ENCODE results near the gene EXOC3L4. TPM values are rescaled to one million over a fixed set of nuclear protein-coding genes. Genes with fewer than 3 reads are reported as not detected.
"Not testable (repeated sequence)": the region's sequence is repeated elsewhere in the genome, so short reads cannot be mapped to it uniquely, and the experiment has no call there.

EXOC3L4 gene
- total RNA-seq, 2 donors from 2014 or later: 0.91 to 0.92 TPM

GRCh38 chr14:103136388-103137271 is 42.1 kb downstream of the EXOC3L4 start:
- intact Hi-C loops (cut with DNase I): no loop called here
- DNase-seq (peak; percentile 69), ATAC-seq (peak in 1 of 2 donors; percentile 12)

DNA sequence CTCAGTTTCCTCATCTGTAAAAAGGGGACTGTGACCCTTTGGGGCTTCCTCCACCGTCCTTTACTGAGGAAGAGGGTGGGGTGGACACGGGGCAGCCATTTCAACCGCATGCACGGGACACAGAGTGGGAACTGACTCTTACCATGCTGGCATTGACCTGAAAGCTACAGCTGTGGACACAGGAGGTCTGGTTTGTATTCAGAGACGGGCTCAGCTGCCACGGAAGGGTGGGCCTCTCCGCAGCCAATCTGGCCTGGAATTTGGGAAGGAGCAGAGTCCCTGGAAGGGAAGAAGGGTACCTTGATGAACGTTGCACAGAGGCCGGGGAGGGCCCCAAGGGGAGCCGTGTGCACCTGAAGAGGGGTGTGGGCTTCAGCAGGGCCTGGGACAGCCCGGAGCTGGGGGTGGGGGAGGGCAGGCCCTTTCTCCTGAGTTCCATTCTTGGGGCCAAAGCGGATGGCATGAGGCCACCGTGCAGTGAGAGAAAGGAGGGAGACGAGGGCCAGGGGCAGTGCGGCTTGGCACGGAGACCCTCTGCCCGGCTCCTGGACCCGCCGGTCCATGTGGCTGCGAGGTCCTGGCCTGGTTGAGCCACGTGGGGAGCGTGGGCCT is 43.3 kb downstream of the EXOC3L4 start:
- DNase-seq (no peak), ATAC-seq (peak; percentile 4 to 12)
- intact Hi-C loops (cut with DNase I): no loop called here

- ATAC-seq (peak; percentile 41 to 59), DNase-seq (no peak)
- intact Hi-C loops (cut with DNase I): no loop called here
These were observed 44.0 kb downstream of the EXOC3L4 start for GRCh38 chr14:103138301-103139131.

DNA sequence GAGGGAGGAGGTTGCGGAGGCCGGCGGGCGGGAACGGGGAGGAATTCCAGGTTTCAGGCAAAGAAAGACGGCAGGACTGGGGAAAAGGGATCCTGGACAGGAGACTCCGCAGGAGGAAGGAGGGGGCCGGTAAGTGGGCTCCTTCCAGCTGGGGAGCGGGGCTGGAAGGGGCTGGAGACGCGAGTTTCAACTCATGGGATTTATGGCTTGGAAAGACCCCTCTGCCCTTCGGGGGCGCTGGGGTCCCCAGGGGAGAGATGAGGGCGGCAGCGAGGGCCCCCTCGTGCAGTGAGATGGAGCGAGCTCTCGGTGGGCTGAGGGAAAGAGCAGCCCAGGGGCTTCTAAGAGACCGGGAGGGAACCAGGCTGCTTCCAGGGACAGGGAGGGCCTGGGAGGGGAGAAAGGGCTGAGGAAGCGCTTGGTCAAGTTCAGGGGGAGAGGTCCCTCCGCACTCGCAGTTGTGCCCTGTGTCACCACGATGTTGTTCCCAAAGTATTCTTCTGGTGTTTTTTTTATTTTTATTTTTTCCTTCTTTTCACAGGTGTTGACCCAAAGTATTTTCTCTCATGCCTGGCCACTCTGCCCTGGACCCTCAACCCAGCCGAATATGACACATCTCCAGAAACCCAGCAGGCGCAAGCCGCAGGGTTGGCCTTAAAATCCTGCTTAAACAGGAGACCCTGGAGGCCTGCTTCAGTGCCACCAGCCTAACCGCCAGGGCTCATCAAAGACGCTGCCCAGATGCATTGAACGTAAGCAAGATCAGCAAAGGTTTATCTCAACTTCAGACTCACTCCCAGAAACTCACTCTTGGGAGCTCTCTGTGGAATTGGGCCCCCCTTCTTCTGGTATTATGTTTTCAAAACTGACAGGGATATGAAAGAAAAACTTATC is 44.9 kb downstream of the EXOC3L4 start:
- intact Hi-C loops (cut with DNase I): no loop called here
- no peak for ATAC-seq
- DNase-seq: no peak

- no peak for DNase-seq
- no peak for ATAC-seq
- intact Hi-C loops (cut with DNase I): no loop called here
These were observed 46.0 kb downstream of the EXOC3L4 start for GRCh38 chr14:103140316-103141109.

GRCh38 chr14:103141117-103141796 is 46.7 kb downstream of the EXOC3L4 start:
- no peak for DNase-seq
- intact Hi-C loops (cut with DNase I): no loop called here

DNA sequence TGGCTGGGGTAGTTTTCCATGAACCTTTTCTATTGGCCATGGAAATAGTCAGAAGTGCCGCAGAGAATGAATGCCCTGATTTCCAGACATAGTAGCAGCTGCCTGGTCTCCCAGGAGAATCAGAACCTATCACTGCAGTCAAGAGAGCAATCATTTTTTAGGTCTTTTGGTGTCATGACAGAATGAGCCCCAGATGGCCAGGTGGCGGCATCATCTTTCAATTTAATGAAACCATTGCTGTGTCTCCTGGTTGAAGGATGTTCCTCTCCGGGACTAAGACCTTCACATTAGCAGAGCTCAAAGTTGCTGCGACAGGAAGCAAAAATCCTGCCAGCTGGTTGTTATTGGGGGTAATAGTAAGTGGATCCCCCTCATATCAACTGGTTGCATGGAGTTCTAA is 47.5 kb downstream of the EXOC3L4 start:
- ATAC-seq (no peak), DNase-seq (no peak)
- intact Hi-C loops (cut with DNase I): no loop called here

More at GRCh38 chr14:103141117-103141796, 46.7 kb downstream of the EXOC3L4 start:
- ATAC-seq: no peak

DNA sequence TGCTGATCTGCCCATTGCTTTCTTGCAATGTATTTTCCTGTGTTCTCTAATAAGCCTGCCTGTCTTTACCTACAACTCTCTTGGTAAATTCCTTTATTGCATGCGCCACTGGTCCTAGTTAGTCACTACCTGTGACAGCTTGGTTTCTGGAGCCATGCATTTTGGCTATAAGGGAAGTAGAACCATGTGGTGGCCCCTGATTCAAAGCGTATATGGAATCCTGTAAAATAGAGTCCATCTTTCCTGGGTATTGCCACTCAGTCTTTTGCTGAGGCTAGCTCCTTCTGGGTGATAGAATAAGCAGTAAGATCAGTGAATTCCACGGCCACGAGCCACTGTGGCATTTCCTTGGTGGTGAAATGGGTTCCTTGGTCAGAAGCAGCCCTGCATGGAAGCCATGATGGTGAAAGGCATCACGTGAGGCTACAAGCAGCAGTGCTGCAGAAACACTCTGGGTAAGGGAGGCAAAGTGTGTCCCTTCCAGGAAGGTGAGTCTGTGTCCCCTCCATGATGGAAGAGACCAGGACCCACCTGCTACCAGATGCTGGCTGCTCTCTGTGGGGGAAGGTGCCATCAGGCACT is 48.3 kb downstream of the EXOC3L4 start:
- ATAC-seq (no peak), DNase-seq (no peak)
- intact Hi-C loops (cut with DNase I): no loop called here

DNA sequence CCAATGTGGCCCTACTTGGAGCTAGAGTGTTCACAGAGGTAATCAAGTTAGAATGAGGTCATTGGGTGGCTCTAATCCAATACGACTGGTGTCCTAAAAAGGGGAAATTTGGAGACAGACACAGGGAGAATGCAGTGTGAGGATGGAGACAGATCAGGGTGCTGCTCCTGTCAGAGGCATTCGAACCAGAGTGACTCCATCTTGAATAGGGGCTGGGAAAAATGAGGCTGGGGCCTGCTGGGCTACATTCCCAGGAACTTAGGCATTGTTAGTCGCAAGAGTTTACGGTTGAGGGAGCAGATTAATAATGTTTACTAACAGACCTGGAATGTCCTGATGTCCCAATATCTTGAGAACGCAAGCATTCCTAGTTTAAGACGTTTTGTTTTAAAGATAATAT is 49.0 kb downstream of the EXOC3L4 start:
- no peak for DNase-seq
- intact Hi-C loops (cut with DNase I): no loop called here
- ATAC-seq: no peak

GRCh38 chr14:103144085-103144484 is 49.6 kb downstream of the EXOC3L4 start:
- intact Hi-C loops (cut with DNase I): no loop called here

DNA sequence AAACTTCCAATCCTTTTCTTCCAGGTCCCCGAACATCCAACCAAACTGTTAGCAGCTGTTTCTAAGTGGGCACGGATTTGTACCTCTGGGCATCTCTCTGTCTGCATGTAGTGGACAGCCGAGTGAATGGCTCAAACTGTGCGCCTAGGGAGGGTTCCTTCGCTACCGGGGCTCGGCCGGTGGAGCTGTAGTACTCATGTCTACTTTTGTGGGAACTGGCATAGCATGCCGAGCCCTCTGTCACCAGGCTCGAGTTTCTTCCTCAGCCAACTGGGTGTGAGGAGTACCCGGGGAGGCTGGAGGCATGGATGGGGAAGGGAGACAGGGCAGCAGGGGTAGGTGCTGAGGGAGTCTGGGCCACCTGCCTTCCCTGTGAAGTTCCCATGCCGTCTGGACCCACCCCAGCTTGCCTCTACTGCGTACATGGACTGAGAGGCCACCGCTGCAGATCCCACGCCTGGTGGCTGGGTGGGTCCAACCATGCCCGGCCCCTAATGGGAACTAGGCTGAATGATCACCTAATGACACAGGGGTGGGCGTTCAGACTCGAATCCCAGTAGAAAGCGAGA is 51.7 kb downstream of the EXOC3L4 start:
- intact Hi-C loops (cut with DNase I): no loop called here
- DNase-seq: no peak
- ATAC-seq: no peak

More at GRCh38 chr14:103144085-103144484, 49.6 kb downstream of the EXOC3L4 start:
- ATAC-seq: no peak
- DNase-seq: no peak

DNA sequence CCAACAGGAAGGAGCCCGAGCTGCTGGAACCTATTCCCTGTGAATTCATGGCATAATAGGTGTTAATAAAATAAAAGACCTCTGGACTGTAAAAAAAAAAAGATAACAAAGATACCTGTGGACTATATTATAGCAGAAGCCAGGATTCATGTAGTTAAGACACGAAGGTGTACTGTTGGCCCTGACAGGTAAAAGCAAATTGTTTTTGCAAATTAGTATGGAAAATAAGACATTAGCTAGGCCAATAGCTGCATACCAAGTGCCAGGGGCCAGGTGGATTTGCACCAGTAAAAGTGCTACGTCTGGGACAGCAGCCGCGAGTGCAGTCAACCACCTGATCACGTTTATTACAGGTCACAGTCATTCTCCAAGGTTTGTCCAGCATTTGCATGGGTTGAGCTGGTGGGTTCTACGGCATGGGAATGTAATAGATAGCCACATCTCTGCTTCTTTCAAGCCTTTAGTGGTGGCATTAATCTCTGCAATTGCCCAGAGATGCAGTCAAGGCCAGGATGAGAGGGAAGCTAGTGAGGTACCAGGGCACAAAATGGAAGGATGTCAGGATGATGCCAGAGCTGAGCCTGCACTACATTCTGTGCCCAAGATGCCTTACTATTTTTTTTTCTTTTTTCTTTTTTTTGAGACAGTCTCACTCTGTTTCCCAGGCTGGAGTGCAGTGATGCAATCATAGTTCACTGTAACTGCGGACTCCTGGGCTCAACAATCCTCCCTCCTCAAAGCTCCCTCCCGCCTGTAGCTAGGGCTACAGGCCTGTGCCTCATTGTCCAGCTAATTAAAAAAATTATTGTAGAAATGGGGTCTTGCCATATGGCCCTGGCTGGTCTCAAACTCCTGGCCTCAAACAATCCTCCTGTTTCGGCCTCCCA is 55.1 kb downstream of the EXOC3L4 start:
- ATAC-seq: no peak
- intact Hi-C loops (cut with DNase I): no loop called here
- DNase-seq: no peak

DNA sequence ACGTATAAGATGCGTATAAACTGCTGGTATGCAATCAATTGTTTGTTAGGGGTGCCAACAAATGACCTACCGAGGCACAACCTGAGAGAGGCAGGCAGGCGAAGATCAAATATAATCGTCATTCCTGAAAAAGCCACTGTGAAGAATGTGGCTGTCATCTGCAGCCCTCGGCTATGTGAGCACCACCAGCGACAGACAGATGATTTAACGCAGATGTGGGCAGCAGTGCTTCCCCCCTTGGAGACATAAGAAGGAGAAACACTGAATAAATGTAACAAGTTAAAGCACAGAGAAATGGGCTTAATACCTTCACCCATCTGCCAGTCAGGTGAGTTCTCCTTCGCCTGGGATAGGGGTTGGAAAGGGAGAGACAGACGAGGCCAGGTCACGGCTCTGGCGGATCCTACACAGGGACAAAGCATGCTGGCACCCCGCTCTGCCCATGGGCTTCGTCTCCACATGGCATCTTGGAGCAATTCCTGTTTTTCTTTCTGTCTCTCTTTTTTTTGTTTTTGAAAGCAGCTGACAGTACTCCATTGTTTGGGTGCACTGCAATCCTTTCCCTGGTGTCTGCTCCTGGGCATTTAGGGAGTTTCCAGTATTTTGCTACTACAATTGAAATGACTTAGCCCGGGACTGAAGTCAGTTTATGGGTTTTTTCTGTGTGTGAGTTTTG is 56.9 kb downstream of the EXOC3L4 start:
- ATAC-seq (no peak), DNase-seq (no peak)
- intact Hi-C loops (cut with DNase I): no loop called here

DNA sequence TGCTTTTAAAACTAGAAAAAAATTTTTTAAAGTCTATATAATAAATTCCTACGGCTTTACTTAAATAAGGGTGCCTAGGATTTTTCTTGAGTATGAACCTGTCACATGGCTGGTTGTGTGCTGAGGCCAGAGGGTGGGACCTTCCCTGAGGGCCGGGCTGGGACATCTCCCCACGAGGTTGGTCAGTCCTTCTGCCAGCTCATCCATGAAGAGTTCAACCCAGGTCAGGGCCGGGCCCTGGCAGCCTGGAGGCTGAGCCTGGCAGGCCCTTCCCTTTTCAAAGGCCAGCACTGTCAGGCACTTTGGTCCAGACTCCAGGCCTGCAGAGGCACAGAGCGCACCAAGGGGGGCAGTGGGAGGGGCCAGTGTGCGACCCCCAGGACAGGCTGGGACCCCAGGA is 60.5 kb downstream of the EXOC3L4 start:
- intact Hi-C loops (cut with DNase I): no loop called here
- DNase-seq (peak; percentile 85), ATAC-seq (peak; percentile 98 to 99)

DNA sequence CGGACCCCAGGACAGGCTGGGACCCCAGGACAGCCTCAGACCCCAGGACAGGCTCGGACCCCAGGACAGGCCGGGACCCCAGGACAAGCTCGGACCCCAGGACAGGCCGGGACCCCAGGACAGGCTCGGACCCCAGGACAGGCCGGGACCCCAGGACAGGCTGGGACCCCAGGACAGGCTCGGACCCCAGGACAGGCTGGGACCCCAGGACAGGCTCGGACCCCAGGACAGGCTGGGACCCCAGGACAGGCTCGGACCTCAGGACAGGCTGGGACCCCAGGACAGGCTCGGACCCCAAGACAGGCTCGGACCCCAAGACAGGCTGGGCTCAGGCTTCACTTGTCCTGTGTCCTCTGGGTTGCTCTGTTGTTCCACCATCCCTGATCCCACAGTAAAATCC is 60.9 kb downstream of the EXOC3L4 start:
- DNase-seq; ATAC-seq; intact Hi-C loops (cut with DNase I): not testable (repeated sequence)

All from left cardiac atrium (tissue), 4 donors.